Testis (tissue), 2 donors: Measurements from ENCODE around the gene STIP1.

Source experiments
- CTCF ChIP-seq, 3 experiments: fragments of 450-650 bp in 2 of 3; fragments of 200-600 bp in 1 of 3; sonication (generic) in 1 of 3; IDR thresholded peaks; one replicate each; pipeline ENCODE4 v1.5.1; 2016 to 2019; ENCODE audit warnings: antibody characterized with exemption in 3 of 3, mild to moderate bottlenecking in 2 of 3, moderate library complexity in 1 of 3
- POLR2A ChIP-seq: fragments of 450-650 bp; IDR thresholded peaks from one replicate; pipeline ENCODE4 v1.6.1; 2017; ENCODE audit warnings: antibody characterized with exemption, mild to moderate bottlenecking, moderate library complexity

GRCh38 chr11:64183890-64184289 is 2.1 kb upstream of the STIP1 start:
- no peak for TF ChIP-seq CTCF (IDR thresholded peaks at IDR 0.05)
- no peak for TF ChIP-seq POLR2A
